ENCODE measurements around the gene CDH19.
A peak's percentile ranks its signal among the peaks of the same experiment; 100 is the strongest.

CDH19 gene

GRCh38 chr18:66560094-66560493 lies 43.8 kb downstream of the CDH19 start:
- no peak overlapping the region for H3K9ac ChIP-seq (ENCODE audit: low read length)
- H3K79me2 ChIP-seq (ENCODE audit: low read length): no peaks in the 10 kb centered on the region
- H4K20me1 ChIP-seq (ENCODE audit: insufficient read depth, low read length): no peaks in the 10 kb centered on the region
- H3K9me3 ChIP-seq (ENCODE audit: insufficient read depth, low read length): no peaks in the 10 kb centered on the region
- H3K36me3 ChIP-seq (replicated peaks; ENCODE audit: low read depth, low read length): no peaks in the 10 kb centered on the region
- H3K4me3 ChIP-seq (ENCODE audit: low read length): peak overlapping the region; percentile 33
- H2AFZ ChIP-seq (ENCODE audit: low read depth, low read length): peak overlapping the region; percentile 75
- TF ChIP-seq CTCF (IDR thresholded peaks at IDR 0.05; ENCODE audit: low read depth, low read length) (peak; percentile 93), EZH2phosphoT487 (IDR thresholded peaks at IDR 0.05; ENCODE audit: low read depth) (no peak)
- H3K27ac ChIP-seq (ENCODE audit: low read length): no peak overlapping the region
- peak overlapping the region; percentile 41 for H3K4me2 ChIP-seq (ENCODE audit: low read length)
- no peaks in the 10 kb centered on the region for H3K27me3 ChIP-seq (ENCODE audit: low read depth, low read length)
- no peaks in the 10 kb centered on the region for H3K4me1 ChIP-seq (ENCODE audit: low read length)

- no peaks in the 10 kb centered on the region for H4K20me1 ChIP-seq (ENCODE audit: insufficient read depth, low read length)
- H3K36me3 ChIP-seq (replicated peaks; ENCODE audit: low read depth, low read length): no peaks in the 10 kb centered on the region
- H3K4me3 ChIP-seq (ENCODE audit: low read length): no peak overlapping the region
- no peak overlapping the region for H3K27ac ChIP-seq (ENCODE audit: low read length)
- H3K4me1 ChIP-seq (ENCODE audit: low read length): no peaks in the 10 kb centered on the region
- TF ChIP-seq CTCF (IDR thresholded peaks at IDR 0.05; ENCODE audit: low read depth, low read length): no peak
- TF ChIP-seq EZH2phosphoT487 (IDR thresholded peaks at IDR 0.05; ENCODE audit: low read depth): no peak
- H2AFZ ChIP-seq (ENCODE audit: low read depth, low read length): no peak overlapping the region
- no peak overlapping the region for H3K4me2 ChIP-seq (ENCODE audit: low read length)
- no peaks in the 10 kb centered on the region for H3K79me2 ChIP-seq (ENCODE audit: low read length)
- H3K9ac ChIP-seq (ENCODE audit: low read length): no peak overlapping the region
- H3K27me3 ChIP-seq (ENCODE audit: low read depth, low read length): no peaks in the 10 kb centered on the region
- H3K9me3 ChIP-seq (ENCODE audit: insufficient read depth, low read length): no peaks in the 10 kb centered on the region
Measured at GRCh38 chr18:66558773-66559172, 45.1 kb downstream of the CDH19 start.

DNA sequence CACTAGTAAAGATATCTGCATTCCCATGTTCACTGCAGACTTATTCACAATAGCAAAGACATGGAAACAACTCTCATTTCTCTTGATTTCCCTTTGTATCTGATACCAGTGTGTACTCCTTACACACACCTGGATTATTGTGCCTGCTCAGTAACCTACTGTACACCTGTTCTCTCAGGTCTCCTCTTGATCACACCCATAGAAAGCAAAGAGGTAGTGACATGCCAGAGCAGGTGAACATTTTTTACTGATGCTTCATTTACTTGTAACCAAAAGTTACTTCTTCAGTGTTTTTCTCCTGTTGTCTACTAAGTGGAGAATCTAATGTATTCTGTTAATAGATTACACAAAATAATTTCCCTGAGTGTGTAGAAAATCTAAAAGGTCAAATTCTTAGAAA lies 46.8 kb downstream of the CDH19 start:
- Histone ChIP-seq H3K4me3 (ENCODE audit: low read length) (no peak overlapping the region), H2AFZ (ENCODE audit: low read depth, low read length) (no peak overlapping the region), H3K9me3 (ENCODE audit: insufficient read depth, low read length) (no peaks in the 10 kb centered on the region), H3K79me2 (ENCODE audit: low read length) (no peaks in the 10 kb centered on the region), H3K36me3 (replicated peaks; ENCODE audit: low read depth, low read length) (no peaks in the 10 kb centered on the region), H4K20me1 (ENCODE audit: insufficient read depth, low read length) (no peaks in the 10 kb centered on the region), H3K9ac (ENCODE audit: low read length) (no peak overlapping the region), H3K27ac (ENCODE audit: low read length) (no peak overlapping the region), H3K27me3 (ENCODE audit: low read depth, low read length) (no peaks in the 10 kb centered on the region), H3K4me1 (ENCODE audit: low read length) (no peaks in the 10 kb centered on the region), H3K4me2 (ENCODE audit: low read length) (no peak overlapping the region)
- no peak for TF ChIP-seq EZH2phosphoT487 (IDR thresholded peaks at IDR 0.05; ENCODE audit: low read depth)
- no peak for TF ChIP-seq CTCF (IDR thresholded peaks at IDR 0.05; ENCODE audit: low read depth, low read length)

- no peak overlapping the region for H3K4me3 ChIP-seq (ENCODE audit: low read length)
- H3K27me3 ChIP-seq (ENCODE audit: low read depth, low read length): no peaks in the 10 kb centered on the region
- no peaks in the 10 kb centered on the region for H3K79me2 ChIP-seq (ENCODE audit: low read length)
- no peaks in the 10 kb centered on the region for H3K36me3 ChIP-seq (replicated peaks; ENCODE audit: low read depth, low read length)
- no peak overlapping the region for H2AFZ ChIP-seq (ENCODE audit: low read depth, low read length)
- no peaks in the 10 kb centered on the region for H3K9me3 ChIP-seq (ENCODE audit: insufficient read depth, low read length)
- TF ChIP-seq CTCF (IDR thresholded peaks at IDR 0.05; ENCODE audit: low read depth, low read length) (no peak), EZH2phosphoT487 (IDR thresholded peaks at IDR 0.05; ENCODE audit: low read depth) (no peak)
- no peak overlapping the region for H3K9ac ChIP-seq (ENCODE audit: low read length)
- no peaks in the 10 kb centered on the region for H4K20me1 ChIP-seq (ENCODE audit: insufficient read depth, low read length)
- H3K27ac ChIP-seq (ENCODE audit: low read length): no peak overlapping the region
- H3K4me1 ChIP-seq (ENCODE audit: low read length): no peaks in the 10 kb centered on the region
- H3K4me2 ChIP-seq (ENCODE audit: low read length): no peak overlapping the region
Measured at GRCh38 chr18:66555585-66555984, 48.3 kb downstream of the CDH19 start.
